GM12875 (cell line): Measurements from ENCODE around the gene SLC38A10.
A peak's percentile ranks its signal among the peaks of the same experiment; 100 is the strongest.
"Not testable (repeated sequence)": the region's sequence is repeated elsewhere in the genome, so short reads cannot be mapped to it uniquely, and the experiment has no call there.

Experiments
- H3K4me3 ChIP-seq: one replicate; pipeline ENCODE4 v1.5.1; 2011; ENCODE audit warnings: low read depth, low read length, control low read depth
- TF ChIP-seq, protein P1 (sequence below): IDR thresholded peaks from 2 replicates; pipeline ENCODE4 v1.5.1; 2011; ENCODE audit warnings: low read depth, mild to moderate bottlenecking, control low read depth, inconsistent platforms, low read length, moderate library complexity, borderline replicate concordance; ENCODE audit not compliant: insufficient read depth

SLC38A10 gene

DNA sequence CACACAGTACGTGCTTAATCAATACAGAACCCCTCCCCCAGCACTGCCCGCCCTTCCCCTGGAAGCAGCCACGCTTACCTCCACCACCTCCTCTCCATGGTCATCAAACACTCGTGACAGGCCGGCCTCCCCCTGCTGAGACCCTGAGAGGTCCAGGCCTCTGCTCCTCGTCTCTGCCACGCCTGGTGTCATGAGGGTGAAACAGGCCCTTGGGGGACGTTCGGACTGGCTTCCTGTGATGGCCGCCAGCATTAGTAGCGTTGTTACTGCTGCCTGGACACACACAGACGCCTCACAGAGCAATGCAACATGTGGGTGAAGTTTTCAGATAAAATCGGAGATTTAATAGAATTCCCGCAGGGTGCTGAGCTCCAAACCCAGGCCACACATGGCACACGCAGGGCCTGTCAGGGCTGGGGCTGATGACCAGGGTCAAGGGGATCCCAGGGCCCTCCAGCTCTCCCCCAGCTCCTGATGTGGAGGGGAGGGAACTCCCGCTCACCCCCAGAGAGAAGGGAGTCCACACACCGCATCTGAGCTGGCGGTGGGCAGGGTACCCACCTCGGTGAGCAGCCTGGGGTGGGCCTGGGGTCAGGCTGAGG is 15.9 kb upstream of the SLC38A10 start:
- TF ChIP-seq, protein P1, sequence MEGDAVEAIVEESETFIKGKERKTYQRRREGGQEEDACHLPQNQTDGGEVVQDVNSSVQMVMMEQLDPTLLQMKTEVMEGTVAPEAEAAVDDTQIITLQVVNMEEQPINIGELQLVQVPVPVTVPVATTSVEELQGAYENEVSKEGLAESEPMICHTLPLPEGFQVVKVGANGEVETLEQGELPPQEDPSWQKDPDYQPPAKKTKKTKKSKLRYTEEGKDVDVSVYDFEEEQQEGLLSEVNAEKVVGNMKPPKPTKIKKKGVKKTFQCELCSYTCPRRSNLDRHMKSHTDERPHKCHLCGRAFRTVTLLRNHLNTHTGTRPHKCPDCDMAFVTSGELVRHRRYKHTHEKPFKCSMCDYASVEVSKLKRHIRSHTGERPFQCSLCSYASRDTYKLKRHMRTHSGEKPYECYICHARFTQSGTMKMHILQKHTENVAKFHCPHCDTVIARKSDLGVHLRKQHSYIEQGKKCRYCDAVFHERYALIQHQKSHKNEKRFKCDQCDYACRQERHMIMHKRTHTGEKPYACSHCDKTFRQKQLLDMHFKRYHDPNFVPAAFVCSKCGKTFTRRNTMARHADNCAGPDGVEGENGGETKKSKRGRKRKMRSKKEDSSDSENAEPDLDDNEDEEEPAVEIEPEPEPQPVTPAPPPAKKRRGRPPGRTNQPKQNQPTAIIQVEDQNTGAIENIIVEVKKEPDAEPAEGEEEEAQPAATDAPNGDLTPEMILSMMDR = no peak
- no peak overlapping the region for H3K4me3 ChIP-seq

- no peak overlapping the region for H3K4me3 ChIP-seq
- TF ChIP-seq, protein P1 = no peak
Observed at GRCh38 chr17:81309859-81310839, 15.0 kb upstream of the SLC38A10 start.

- H3K4me3 ChIP-seq = no peak overlapping the region
- TF ChIP-seq, protein P1 = peak; percentile 16; the same call in 1 of the 2 replicates
Observed at GRCh38 chr17:81309140-81309858, 14.2 kb upstream of the SLC38A10 start.

DNA sequence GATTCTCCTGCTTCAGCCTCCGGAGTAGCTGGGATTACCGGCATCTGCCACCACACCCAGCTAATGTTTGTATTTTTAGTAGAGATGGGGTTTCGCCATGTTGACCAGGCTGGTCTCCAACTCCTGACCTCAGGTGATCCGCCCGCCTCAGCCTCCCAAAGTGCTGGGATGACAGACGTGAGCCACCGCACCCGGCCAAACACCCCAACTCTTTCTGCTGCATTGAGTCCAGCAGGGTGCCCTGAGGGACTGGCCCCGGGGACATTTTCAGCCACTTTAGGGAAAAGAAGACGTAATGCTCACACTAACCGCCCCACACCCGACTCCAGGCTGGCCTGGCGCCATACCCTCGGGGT is 13.7 kb upstream of the SLC38A10 start:
- H3K4me3 ChIP-seq = not testable (repeated sequence)

GRCh38 chr17:81307636-81308560 is 12.8 kb upstream of the SLC38A10 start:
- TF ChIP-seq, protein P1 = no peak
- H3K4me3 ChIP-seq = no peak overlapping the region

DNA sequence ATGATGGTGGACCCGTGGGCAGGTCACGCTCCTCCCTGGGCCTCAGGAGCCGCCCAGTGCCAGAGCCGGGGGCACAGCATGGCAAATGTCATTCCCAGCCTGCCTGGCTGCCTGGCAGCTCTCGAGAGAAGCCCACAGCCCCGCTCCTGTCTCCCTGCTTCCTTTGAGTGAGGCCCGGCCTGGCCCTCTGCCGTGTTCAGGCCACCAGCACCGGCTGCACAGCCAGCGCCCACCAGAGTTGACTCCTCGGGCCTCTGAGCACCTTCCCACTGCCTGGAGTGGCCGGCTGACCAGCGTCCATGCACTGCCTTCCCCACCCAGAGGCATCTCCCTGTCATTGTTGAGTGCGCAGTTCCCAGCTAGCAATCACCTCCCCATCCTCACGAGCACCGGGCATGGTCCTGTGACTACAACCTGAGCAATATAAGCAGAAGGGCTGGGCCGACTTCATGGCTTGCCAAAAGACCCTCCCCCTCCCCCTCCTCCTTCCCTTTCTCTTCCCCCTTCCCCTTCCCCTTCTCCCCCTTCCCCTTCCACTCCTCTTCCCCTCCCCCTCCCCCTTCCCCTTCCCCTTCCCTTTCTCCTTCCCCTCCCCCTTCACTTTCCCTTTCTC is 11.9 kb upstream of the SLC38A10 start:
- TF ChIP-seq, protein P1 = no peak
- no peak overlapping the region for H3K4me3 ChIP-seq
